ENCODE results near the gene ST3GAL6. TPM values are rescaled to one million over a fixed set of nuclear protein-coding genes. Genes with fewer than 3 reads are reported as not detected.

The ST3GAL6 gene
- total and polyA plus RNA-seq, 2 of the 4 experiments (the other 2 are of a cell fraction): 0.36 to 0.99 TPM

- no CpG with 5 or more reads among the region's 2 CpGs for WGBS, 2 experiments (ENCODE audit: extremely low coverage in 2 of 2, insufficient read length in 1 of 2)
- Histone ChIP-seq H3K79me1 (ENCODE audit: low read depth in 1 of 2, low read length in 2 of 2) (no peaks in the 10 kb centered on the region), H2BK20ac (ENCODE audit: low read depth, low read length) (no peak overlapping the region), H2BK15ac (ENCODE audit: low read depth, low read length) (no peak overlapping the region), H3K9me3 (ENCODE audit: control insufficient read depth, insufficient read depth, low read length) (no peaks in the 10 kb centered on the region), H2BK120ac (ENCODE audit: low read depth, low read length) (no peak overlapping the region), H3K4me2 (ENCODE audit: low read depth, low read length) (no peak overlapping the region), H4K20me1 (ENCODE audit: insufficient read depth, low read length) (no peaks in the 10 kb centered on the region), H4K8ac (ENCODE audit: low read depth in 2 of 2, low read length in 2 of 2) (no peak overlapping the region), H3K14ac (replicated peaks; ENCODE audit: low read depth, low read length) (no peak overlapping the region), H3K23ac (ENCODE audit: low read depth, low read length) (no peak overlapping the region), H4K5ac (ENCODE audit: low read depth, low read length) (no peak overlapping the region), H4K91ac (ENCODE audit: insufficient read depth, low read depth, low read length) (no peak overlapping the region), H2AFZ (replicated peaks; ENCODE audit: low read length, poor library complexity) (no peak overlapping the region), H3K4me3 (ENCODE audit: insufficient read depth, low read depth, low read length) (no peak overlapping the region), H3K56ac (ENCODE audit: extremely low read depth, insufficient read depth, low read length) (no peak overlapping the region), H3K4ac (ENCODE audit: low read depth, low read length) (no peak overlapping the region), H3K18ac (ENCODE audit: low read depth, low read length) (no peak overlapping the region), H3K27ac (ENCODE audit: insufficient read depth, low read length) (no peak overlapping the region), H3K4me1 (ENCODE audit: control insufficient read depth, insufficient read depth, low read length) (peaks cover 4% of the 10 kb centered on the region), H2AK9ac (replicated peaks; ENCODE audit: low read depth, low read length, poor library complexity) (no peak overlapping the region), H3K9ac (ENCODE audit: low read depth, low read length) (no peak overlapping the region), H3K27me3 (ENCODE audit: control insufficient read depth, insufficient read depth, low read length) (no peaks in the 10 kb centered on the region; the same call in 1 of the 2 replicates), H3K36me3 (ENCODE audit: control insufficient read depth, insufficient read depth, low read length) (no peaks in the 10 kb centered on the region), H2BK5ac (ENCODE audit: low read depth, low read length, poor library complexity, severe bottlenecking) (no peak overlapping the region), H3K9me1 (ENCODE audit: insufficient read depth, low read length) (no peaks in the 10 kb centered on the region), H2AK5ac (ENCODE audit: low read depth, low read length) (no peak overlapping the region)
- ChIA-PET CTCF (no interaction called here), POLR2A (ENCODE audit: unreplicated experiment) (no interaction called here)
- no peak for TF ChIP-seq RFX5 (IDR thresholded peaks at IDR 0.05; ENCODE audit: low read depth, low read length)
- BruUV-seq (replicated peaks): no TSS peak
- no peak for ATAC-seq (ENCODE audit: low read depth)
- DNase-seq: no peak
- in situ Hi-C loops (cut with MboI; ENCODE audit: low sequenced_read_pairs): no loop called here
- dilution Hi-C loops (cut with HindIII; ENCODE audit: low sequenced_read_pairs, unreplicated experiment): no loop called here
- intact Hi-C loops (cut with micrococcal nuclease): no loop called here
Measured at GRCh38 chr3:98759629-98760028, 3.5 kb upstream of the ST3GAL6 start.

Measured in IMR-90 (cell line).